Measurements from ENCODE around the gene PRADC1. TPM values are rescaled to one million over a fixed set of nuclear protein-coding genes. Genes with fewer than 3 reads are reported as not detected.

PRADC1 gene
- total RNA-seq (2022; extraction: Qiagen RNA extraction) = 18.4 to 26.9 TPM (median 26.1 TPM) in 5 replicates

DNA sequence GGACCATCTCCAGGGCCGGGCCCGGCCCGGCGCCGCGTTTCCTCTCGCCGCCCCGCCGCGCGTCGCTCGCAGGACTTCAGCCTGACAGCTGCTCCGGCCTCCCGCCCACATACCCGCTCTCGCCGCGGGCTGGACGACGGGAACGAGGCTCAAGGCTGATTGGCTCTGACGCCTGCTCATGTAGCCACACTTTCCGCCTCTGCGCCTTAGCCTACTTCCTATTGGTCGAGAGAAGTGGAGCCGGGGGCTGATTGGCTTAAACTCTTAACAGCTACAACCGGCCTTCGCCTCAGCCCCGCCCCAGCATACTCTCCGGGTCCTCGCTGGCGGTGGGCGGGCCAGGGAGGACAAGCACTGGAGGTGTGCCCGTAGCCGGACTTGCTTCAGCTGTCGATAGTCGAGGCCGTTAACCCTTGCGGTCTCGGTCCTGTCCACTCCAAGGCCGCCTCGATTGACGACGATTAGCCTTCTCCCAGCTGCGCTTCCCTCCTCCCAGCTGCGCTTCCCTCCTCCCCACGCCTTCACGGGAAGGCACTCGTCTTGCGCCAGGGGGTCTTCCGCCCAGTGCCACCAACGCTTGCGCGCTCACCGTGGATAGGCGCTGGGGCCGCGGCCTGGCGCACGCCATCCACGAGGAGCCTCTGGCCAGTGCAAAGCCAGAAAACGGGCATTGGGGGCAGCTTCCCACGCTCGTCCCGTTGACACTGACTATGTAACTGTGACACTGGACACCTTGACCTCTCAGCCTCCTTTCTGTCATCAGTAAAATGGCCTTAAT, at the start of gene PRADC1:
Gene PRADC1 (minus strand): TSS at position 86 of the 778 bp plus-strand sequence. CDS start 79 bp downstream, at position 7.

DNA sequence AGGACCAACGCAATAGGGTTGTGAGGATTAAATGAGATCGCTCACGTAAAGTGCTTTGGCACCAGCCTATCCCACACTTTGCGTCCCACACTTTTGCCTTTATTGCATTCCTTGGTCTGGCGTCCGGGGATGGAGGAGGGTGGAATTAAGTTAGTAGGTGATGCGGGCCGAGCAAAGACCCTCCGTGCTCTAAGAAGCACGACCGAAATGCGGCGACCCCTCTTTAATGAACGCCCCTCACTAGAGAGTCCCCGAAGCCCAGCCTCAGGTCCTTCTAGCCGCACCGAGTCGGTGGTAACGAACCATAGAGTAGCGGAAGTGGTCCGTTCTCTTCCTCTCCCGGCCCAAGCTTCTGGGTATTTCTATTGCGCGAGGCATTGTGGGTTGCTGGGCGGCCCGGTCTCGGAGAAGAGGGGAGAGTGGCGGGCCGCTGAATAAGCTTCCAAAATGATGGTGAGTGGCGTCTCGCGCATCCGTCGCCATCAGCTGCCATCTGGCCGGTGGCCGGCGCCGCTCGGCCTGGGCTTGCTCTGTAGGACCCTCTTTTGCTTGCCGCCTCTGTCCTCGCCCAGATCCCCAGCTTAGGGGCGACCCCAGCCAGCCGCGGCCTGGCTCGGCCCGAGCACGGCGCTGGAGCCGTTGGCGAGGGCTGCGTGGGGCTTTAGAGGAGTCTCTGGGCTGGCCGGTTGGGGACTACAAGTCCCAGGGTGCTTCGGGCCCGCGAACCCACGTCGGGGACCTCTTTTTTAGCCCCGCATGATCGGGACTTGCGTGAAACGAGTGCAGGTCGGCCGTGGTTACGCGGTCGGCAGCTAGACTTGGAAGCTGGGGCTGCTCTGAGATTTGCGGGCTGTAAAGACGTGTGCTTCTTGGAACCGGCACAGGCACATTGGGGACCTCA, 1.1 kb upstream of the PRADC1 start, which contains the start of gene CCT7:
Gene CCT7 (plus strand): TSS at position 377 of the 901 bp plus-strand sequence. CDS start 71 bp downstream, at position 448.

DNA sequence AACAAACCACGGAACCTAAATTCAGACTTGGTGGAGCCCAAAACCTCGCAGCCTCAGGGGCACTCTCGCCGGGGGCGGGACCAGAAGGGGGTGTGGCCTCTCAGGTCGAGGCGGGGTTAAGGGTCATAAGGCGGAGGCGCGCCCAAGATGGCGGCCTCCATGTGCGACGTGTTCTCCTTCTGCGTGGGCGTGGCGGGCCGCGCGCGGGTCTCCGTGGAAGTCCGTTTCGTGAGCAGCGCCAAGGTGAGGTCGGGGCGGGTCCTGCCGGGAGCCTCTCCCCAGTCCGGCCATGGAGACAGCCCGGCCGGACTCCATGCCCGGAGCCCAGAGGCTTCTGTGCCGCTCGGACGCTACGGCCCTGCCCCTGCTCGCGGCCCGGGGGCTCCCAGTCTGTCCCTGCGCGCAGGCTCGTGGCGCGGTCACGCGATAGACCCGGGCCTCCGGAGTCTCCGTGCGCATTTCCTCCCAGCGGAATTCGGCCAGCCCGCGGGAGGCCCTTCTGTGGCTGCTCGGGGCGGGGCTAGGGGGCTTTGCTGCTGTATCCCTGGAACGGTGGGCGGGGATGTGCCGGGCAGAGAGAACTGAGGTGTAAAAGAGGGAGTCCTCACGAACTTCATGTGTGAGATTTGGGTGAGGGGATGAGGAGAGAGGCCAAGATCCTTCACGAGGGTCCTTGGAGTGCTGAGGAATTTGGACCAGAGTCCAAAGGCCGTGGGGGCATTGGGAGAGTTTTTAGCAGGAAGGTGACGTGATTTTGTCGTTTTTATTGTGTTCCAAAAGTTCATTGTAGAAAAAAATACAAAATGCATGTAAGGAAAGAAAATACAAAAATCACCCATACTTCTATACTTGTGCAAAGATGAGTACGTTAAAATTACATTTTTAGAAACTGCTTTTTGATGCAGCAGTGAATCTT, 18.7 kb downstream of the PRADC1 start, which contains the start of gene SMYD5:
Gene SMYD5 (plus strand): TSS at position 126 of the 916 bp plus-strand sequence. CDS start 22 bp downstream, at position 148.

DNA sequence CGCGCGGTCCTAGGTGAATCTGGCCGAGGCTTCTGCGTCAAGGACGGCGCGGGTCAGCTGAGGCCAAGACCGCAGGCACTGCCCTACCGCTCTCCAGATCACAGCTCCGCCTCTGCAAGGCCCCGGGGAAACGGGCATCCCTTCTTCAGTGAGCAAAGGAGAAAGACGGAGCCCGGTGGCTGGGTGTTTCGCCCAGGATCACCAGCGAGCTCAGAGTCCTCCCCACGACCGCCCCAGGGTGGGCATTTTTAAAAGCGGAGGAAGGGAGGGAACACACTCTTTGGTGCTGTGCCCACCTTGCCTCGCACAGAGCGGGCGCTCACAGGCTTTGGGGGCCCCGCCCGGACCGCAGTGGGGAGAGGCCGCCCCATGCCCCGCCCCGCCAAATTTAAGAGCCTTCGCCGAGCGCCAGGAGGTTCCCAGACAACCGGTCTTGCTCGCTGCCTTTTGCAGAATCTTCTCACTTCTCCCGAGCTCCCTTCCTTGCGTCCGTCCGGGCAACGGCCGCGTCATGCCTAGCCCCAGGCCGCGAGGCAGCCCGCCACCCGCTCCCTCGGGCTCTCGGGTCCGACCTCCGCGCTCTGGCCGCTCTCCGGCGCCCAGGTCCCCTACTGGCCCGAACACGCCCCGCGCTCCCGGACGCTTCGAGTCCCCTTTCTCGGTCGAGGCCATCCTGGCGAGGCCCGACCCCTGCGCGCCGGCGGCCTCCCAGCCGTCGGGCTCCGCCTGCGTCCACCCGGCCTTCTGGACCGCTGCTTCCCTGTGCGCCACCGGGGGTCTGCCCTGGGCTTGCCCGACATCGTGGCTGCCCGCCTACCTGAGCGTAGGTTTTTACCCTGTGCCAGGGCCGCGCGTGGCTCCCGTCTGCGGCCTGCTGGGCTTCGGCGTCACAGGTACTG, 30.6 kb downstream of the PRADC1 start, which contains the start of gene NOTO:
Gene NOTO (plus strand): TSS at position 419 of the 899 bp plus-strand sequence. CDS start 93 bp downstream, at position 512.

Other genes starting within 250 kb of the PRADC1 start
- gene SFXN5, start 161.5 kb downstream of the PRADC1 start, total RNA-seq (2022; extraction: Qiagen RNA extraction) = 9.8 to 15.5 TPM (median 11.9 TPM) in 5 replicates
- 31.9 to 35.0 TPM (median 33.3 TPM) in 5 replicates for gene RAB11FIP5, start 120.3 kb downstream of the PRADC1 start, total RNA-seq (2022; extraction: Qiagen RNA extraction)
- 0.02 to 0.03 TPM in 2 of 5 replicates, not detected in the others for gene NOTO, start 30.7 kb downstream of the PRADC1 start, total RNA-seq (2022; extraction: Qiagen RNA extraction)
- gene SMYD5, start 19.0 kb downstream of the PRADC1 start, total RNA-seq (2022; extraction: Qiagen RNA extraction) = 49.3 to 56.8 TPM (median 54.0 TPM) in 5 replicates
- gene CCT7, start 1.1 kb upstream of the PRADC1 start, total RNA-seq (2022; extraction: Qiagen RNA extraction) = 542 to 951 TPM (median 575 TPM) in 5 replicates
- gene FBXO41, start 51.2 kb upstream of the PRADC1 start, total RNA-seq (2022; extraction: Qiagen RNA extraction) = 4.4 to 5.3 TPM (median 4.7 TPM) in 5 replicates
- gene EGR4, start 60.3 kb upstream of the PRADC1 start, total RNA-seq (2022; extraction: Qiagen RNA extraction) = 0.19 to 0.32 TPM (median 0.25 TPM) in 5 replicates
- gene ALMS1, start 152.6 kb upstream of the PRADC1 start, total RNA-seq (2022; extraction: Qiagen RNA extraction) = 7.9 to 10.2 TPM (median 9.3 TPM) in 5 replicates

All from A549 treated with AZD2906 at 1 μM for 4 hours (cell line).